Measurements from ENCODE around the gene C20orf204.
A peak's percentile ranks its signal among the peaks of the same experiment; 100 is the strongest.

Gene C20orf204

GRCh38 chr20:64071341-64072332, 35.7 kb downstream of the C20orf204 start:
- no peak for DNase-seq (ENCODE audit: low read depth in 3 of 3)

- no peak for DNase-seq (ENCODE audit: low read depth in 3 of 3)
Measured at GRCh38 chr20:64072498-64073063, 36.6 kb downstream of the C20orf204 start.

GRCh38 chr20:64073476-64074183, 37.6 kb downstream of the C20orf204 start:
- no peak for DNase-seq (ENCODE audit: low read depth in 3 of 3)

- DNase-seq (ENCODE audit: low read depth in 3 of 3), result no peak
Measured at GRCh38 chr20:64074184-64074789, 38.3 kb downstream of the C20orf204 start.

- DNase-seq (ENCODE audit: low read depth in 3 of 3), result no peak
Measured at GRCh38 chr20:64074963-64075362, 39.0 kb downstream of the C20orf204 start.

- DNase-seq (ENCODE audit: low read depth in 3 of 3), result no peak
Measured at GRCh38 chr20:64075556-64075955, 39.6 kb downstream of the C20orf204 start.

- no peak for DNase-seq (ENCODE audit: low read depth in 3 of 3)
Measured at GRCh38 chr20:64076061-64076997, 40.3 kb downstream of the C20orf204 start.

- peak in 1 of 3 experiments; percentile 55 for DNase-seq (ENCODE audit: low read depth in 3 of 3)
Measured at GRCh38 chr20:64077094-64077493, 41.1 kb downstream of the C20orf204 start.

GRCh38 chr20:64077541-64077875, 41.5 kb downstream of the C20orf204 start:
- no peak for DNase-seq (ENCODE audit: low read depth in 3 of 3)

- no peak for DNase-seq (ENCODE audit: low read depth in 3 of 3)
Measured at GRCh38 chr20:64077876-64078551, 42.0 kb downstream of the C20orf204 start.

GRCh38 chr20:64078934-64079272, 42.9 kb downstream of the C20orf204 start:
- no peak for DNase-seq (ENCODE audit: low read depth in 3 of 3)

- peak; percentile 24 to 74 (median 43) for DNase-seq (ENCODE audit: low read depth in 3 of 3)
Measured at GRCh38 chr20:64079273-64080012, 43.5 kb downstream of the C20orf204 start, which contains the start of gene RGS19. TSS of gene RGS19 (minus strand) at chr20:64079518. CDS start at chr20:64076886, 2,632 bp downstream.

- no peak for DNase-seq (ENCODE audit: low read depth in 3 of 3)
Measured at GRCh38 chr20:64080013-64080812, 44.2 kb downstream of the C20orf204 start, which contains the start of gene OPRL1. TSS of gene OPRL1 (plus strand) at chr20:64080082. CDS start at chr20:64092721, 12,639 bp downstream.

GRCh38 chr20:64080813-64081623, 45.0 kb downstream of the C20orf204 start:
- DNase-seq (ENCODE audit: low read depth in 3 of 3), result no peak

- DNase-seq (ENCODE audit: low read depth in 3 of 3), result no peak
Measured at GRCh38 chr20:64081624-64081964, 45.6 kb downstream of the C20orf204 start.

GRCh38 chr20:64082126-64082731, 46.2 kb downstream of the C20orf204 start:
- DNase-seq (ENCODE audit: low read depth in 3 of 3), result no peak

GRCh38 chr20:64082820-64083377, 46.9 kb downstream of the C20orf204 start:
- DNase-seq (ENCODE audit: low read depth in 3 of 3), result no peak
